ENCODE measurements around the gene PTTG1IP. TPM values are rescaled to one million over a fixed set of nuclear protein-coding genes. Genes with fewer than 3 reads are reported as not detected.

The PTTG1IP gene
- total and polyA plus RNA-seq, 2 donors from 2014 or later, result 187 to 378 TPM

- Histone ChIP-seq H3K27ac (ENCODE audit: low read depth in 2 of 2, low read length in 2 of 2) (no peak overlapping the region), H3K9me3 (ENCODE audit: control insufficient read depth in 2 of 3, insufficient read depth in 1 of 3, low read length in 3 of 3) (no peaks in the 10 kb centered on the region), H3K9ac (ENCODE audit: low read length in 3 of 3) (no peak overlapping the region), H3K4me3 (ENCODE audit: low read length in 3 of 3) (no peak overlapping the region), H3K4me1 (ENCODE audit: control insufficient read depth in 2 of 3, insufficient read depth in 2 of 3, low read depth in 1 of 3, low read length in 3 of 3) (peaks cover 0 to 25% (median 17%) of the 10 kb centered on the region in 3 donors), H3K27me3 (ENCODE audit: control insufficient read depth, insufficient read depth, low read length) (no peaks in the 10 kb centered on the region), H3K36me3 (ENCODE audit: control insufficient read depth in 2 of 3, insufficient read depth in 3 of 3, low read length in 3 of 3) (no peaks in the 10 kb centered on the region)
- DNase-seq, result no peak
- TF ChIP-seq, protein P1, sequence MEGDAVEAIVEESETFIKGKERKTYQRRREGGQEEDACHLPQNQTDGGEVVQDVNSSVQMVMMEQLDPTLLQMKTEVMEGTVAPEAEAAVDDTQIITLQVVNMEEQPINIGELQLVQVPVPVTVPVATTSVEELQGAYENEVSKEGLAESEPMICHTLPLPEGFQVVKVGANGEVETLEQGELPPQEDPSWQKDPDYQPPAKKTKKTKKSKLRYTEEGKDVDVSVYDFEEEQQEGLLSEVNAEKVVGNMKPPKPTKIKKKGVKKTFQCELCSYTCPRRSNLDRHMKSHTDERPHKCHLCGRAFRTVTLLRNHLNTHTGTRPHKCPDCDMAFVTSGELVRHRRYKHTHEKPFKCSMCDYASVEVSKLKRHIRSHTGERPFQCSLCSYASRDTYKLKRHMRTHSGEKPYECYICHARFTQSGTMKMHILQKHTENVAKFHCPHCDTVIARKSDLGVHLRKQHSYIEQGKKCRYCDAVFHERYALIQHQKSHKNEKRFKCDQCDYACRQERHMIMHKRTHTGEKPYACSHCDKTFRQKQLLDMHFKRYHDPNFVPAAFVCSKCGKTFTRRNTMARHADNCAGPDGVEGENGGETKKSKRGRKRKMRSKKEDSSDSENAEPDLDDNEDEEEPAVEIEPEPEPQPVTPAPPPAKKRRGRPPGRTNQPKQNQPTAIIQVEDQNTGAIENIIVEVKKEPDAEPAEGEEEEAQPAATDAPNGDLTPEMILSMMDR (IDR thresholded peaks at IDR 0.05; ENCODE audit: borderline replicate concordance, extremely low read depth, insufficient read depth), result no peak
- FAIRE-seq, result no peak
- intact Hi-C loops (cut with DNase I), result no loop called here
Measured at GRCh38 chr21:44910229-44911067, 37.0 kb upstream of the PTTG1IP start.

- FAIRE-seq (no peak), DNase-seq (no peak)
- no peaks in the 10 kb centered on the region for H3K27me3 ChIP-seq (ENCODE audit: control insufficient read depth, insufficient read depth, low read length)
- no peaks in the 10 kb centered on the region for H3K9me3 ChIP-seq (ENCODE audit: control insufficient read depth in 2 of 3, insufficient read depth in 1 of 3, low read length in 3 of 3)
- H3K27ac ChIP-seq (ENCODE audit: low read depth in 2 of 2, low read length in 2 of 2), result no peak overlapping the region
- H3K9ac ChIP-seq (ENCODE audit: low read length in 3 of 3), result no peak overlapping the region
- intact Hi-C loops (cut with DNase I), result no loop called here
- H3K4me1 ChIP-seq (ENCODE audit: control insufficient read depth in 2 of 3, insufficient read depth in 2 of 3, low read depth in 1 of 3, low read length in 3 of 3), result peaks cover 0 to 25% (median 17%) of the 10 kb centered on the region in 3 donors
- no peaks in the 10 kb centered on the region for H3K36me3 ChIP-seq (ENCODE audit: control insufficient read depth in 2 of 3, insufficient read depth in 3 of 3, low read length in 3 of 3)
- TF ChIP-seq, protein P1 (IDR thresholded peaks at IDR 0.05; ENCODE audit: borderline replicate concordance, extremely low read depth, insufficient read depth), result no peak
- H3K4me3 ChIP-seq (ENCODE audit: low read length in 3 of 3), result no peak overlapping the region
Measured at GRCh38 chr21:44909719-44910118, 36.2 kb upstream of the PTTG1IP start.

DNA sequence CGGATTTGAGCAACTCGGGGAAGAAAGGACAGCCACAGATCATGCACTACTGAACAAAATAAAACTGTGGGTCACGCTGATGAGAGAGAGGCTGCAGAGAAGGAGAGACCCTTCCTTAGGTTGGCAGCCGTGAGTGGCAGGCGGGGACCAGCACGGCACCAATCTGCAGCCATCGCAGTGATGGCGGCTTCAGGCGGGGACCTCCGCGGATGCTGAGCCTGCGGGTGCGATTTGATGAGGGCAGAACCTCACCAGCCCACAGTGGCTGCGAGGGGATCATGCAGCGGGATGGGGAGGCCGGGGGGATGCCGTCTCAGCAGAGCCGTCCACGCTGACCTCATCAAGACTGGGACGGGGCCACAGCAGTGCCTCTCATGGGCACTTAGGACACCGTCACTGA lies 35.4 kb upstream of the PTTG1IP start:
- TF ChIP-seq, protein P1 (IDR thresholded peaks at IDR 0.05; ENCODE audit: borderline replicate concordance, extremely low read depth, insufficient read depth), result no peak
- no peak for FAIRE-seq
- Histone ChIP-seq H3K36me3 (ENCODE audit: control insufficient read depth in 2 of 3, insufficient read depth in 3 of 3, low read length in 3 of 3) (no peaks in the 10 kb centered on the region), H3K27ac (ENCODE audit: low read depth in 2 of 2, low read length in 2 of 2) (no peak overlapping the region), H3K4me1 (ENCODE audit: control insufficient read depth in 2 of 3, insufficient read depth in 2 of 3, low read depth in 1 of 3, low read length in 3 of 3) (peaks cover 0 to 25% (median 17%) of the 10 kb centered on the region in 3 donors), H3K9ac (ENCODE audit: low read length in 3 of 3) (no peak overlapping the region), H3K9me3 (ENCODE audit: control insufficient read depth in 2 of 3, insufficient read depth in 1 of 3, low read length in 3 of 3) (no peaks in the 10 kb centered on the region), H3K27me3 (ENCODE audit: control insufficient read depth, insufficient read depth, low read length) (no peaks in the 10 kb centered on the region), H3K4me3 (ENCODE audit: low read length in 3 of 3) (no peak overlapping the region)
- intact Hi-C loops (cut with DNase I), result no loop called here
- DNase-seq, result no peak
